B cell (primary cell): ENCODE measurements around the gene PEA15. TPM values are rescaled to one million over a fixed set of nuclear protein-coding genes. Genes with fewer than 3 reads are reported as not detected.

Experiments
- ATAC-seq: fragments of 200-7000 bp; cut with Tn5 transposase; one replicate; pipeline ENCODE4 v1.10.0; 2021; ENCODE audit warnings: low read depth, mild to moderate bottlenecking, moderate number of reproducible peaks, moderate library complexity
- CTCF ChIA-PET: fragments of 350-600 bp; sonication (Branson Sonifier 250); formaldehyde crosslinking; loops from one replicate; lab custom pipeline; 2021; ENCODE audit warnings: antibody characterized with exemption, inconsistent platforms; lab: Charles Lee
- POLR2A ChIA-PET: fragments of 350-600 bp; sonication (Branson Sonifier 250); formaldehyde crosslinking; loops from one replicate; lab custom pipeline; 2021; ENCODE audit warnings: antibody characterized with exemption; lab: Charles Lee
- DNase-seq: peaks from one replicate; pipeline ENCODE4 v3.0.0; 2013
- H2AFZ ChIP-seq: 2 replicates; pipeline ENCODE4 v1.6.1; 2012; ENCODE audit warnings: mild to moderate bottlenecking, low read depth, low read length; ENCODE audit not compliant: insufficient read depth, poor library complexity, severe bottlenecking
- H3K27ac ChIP-seq, 2 donors: 1 replicate in 1 of 2; 2 replicates in 1 of 2; pipeline ENCODE4 v1.5.1; 2012 to 2013; ENCODE audit warnings: low read length in 2 of 2, mild to moderate bottlenecking in 2 of 2, moderate library complexity in 1 of 2
- H3K27me3 ChIP-seq, 4 experiments: fragments of 200-600 bp in 1 of 4; sonication (generic) in 1 of 4; replicated peaks in 1 of 4; 1 replicate in 2 of 4; 2 replicates in 2 of 4; pipeline versions ENCODE4 v1.6.1 to v1.7.0; 2013 to 2016; ENCODE audit warnings: low read length in 3 of 4, mild to moderate bottlenecking in 2 of 4, mixed read lengths in 1 of 4, moderate library complexity in 1 of 4; ENCODE audit not compliant: insufficient read depth in 4 of 4, control insufficient read depth in 3 of 4; ENCODE audit errors: control extremely low read depth in 1 of 4
- H3K36me3 ChIP-seq, 2 experiments: replicated peaks in 1 of 2; 1 replicate in 1 of 2; 2 replicates in 1 of 2; pipeline versions ENCODE4 v1.6.1 to v1.7.1; 2013; ENCODE audit warnings: low read length in 1 of 2; ENCODE audit not compliant: insufficient read depth in 2 of 2, control insufficient read depth in 1 of 2; ENCODE audit errors: control extremely low read depth in 1 of 2, extremely low read depth in 1 of 2
- H3K4me1 ChIP-seq, 2 donors: fragments of 200-600 bp in 1 of 2; sonication (generic) in 1 of 2; 1 replicate in 1 of 2; 2 replicates in 1 of 2; pipeline versions ENCODE4 v1.5.1 to v1.6.1; 2013 to 2017; ENCODE audit warnings: low read length in 2 of 2; ENCODE audit not compliant: control insufficient read depth in 2 of 2, insufficient read depth in 2 of 2
- H3K4me2 ChIP-seq: replicated peaks from 2 replicates; pipeline ENCODE3; 2012; ENCODE audit warnings: mild to moderate bottlenecking, low read depth, low read length; ENCODE audit not compliant: poor library complexity, severe bottlenecking
- H3K4me3 ChIP-seq, 5 experiments: fragments of 200-600 bp in 1 of 5; sonication (generic) in 1 of 5; 1 replicate in 3 of 5; 2 replicates in 2 of 5; pipeline versions ENCODE4 v1.5.1 to v1.7.0; 2011 to 2016; ENCODE audit warnings: low read length in 4 of 5, mild to moderate bottlenecking in 4 of 5, low read depth in 2 of 5, control low read depth in 1 of 5, moderate library complexity in 1 of 5; ENCODE audit not compliant: insufficient read depth in 1 of 5; ENCODE audit errors: control extremely low read depth in 1 of 5, extremely low read depth in 1 of 5
- H3K79me2 ChIP-seq: fragments of 200-600 bp; sonication (generic); one replicate; pipeline ENCODE4 v1.6.0; 2016; ENCODE audit warnings: low read length; ENCODE audit not compliant: control insufficient read depth, insufficient read depth
- H3K9ac ChIP-seq: fragments of 200-600 bp; sonication (generic); 2 replicates; pipeline ENCODE4 v1.6.1; 2017; ENCODE audit warnings: mild to moderate bottlenecking, low read length, moderate library complexity
- H3K9me3 ChIP-seq, 3 donors: one replicate each; pipeline versions ENCODE4 v1.6.1 to v1.7.1; 2013; ENCODE audit warnings: low read length in 2 of 3; ENCODE audit not compliant: control insufficient read depth in 2 of 3, insufficient read depth in 1 of 3; ENCODE audit errors: control extremely low read depth in 1 of 3
- H4K20me1 ChIP-seq: 2 replicates; pipeline ENCODE4 v1.6.0; 2012; ENCODE audit warnings: mild to moderate bottlenecking, low read length; ENCODE audit not compliant: insufficient read depth, control insufficient read depth, poor library complexity, severe bottlenecking
- H3K27ac Mint-ChIP-seq: one replicate; pipeline ENCODE4 v1.8.0; 2021; ENCODE audit warnings: mixed read lengths
- H3K27me3 Mint-ChIP-seq: one replicate; pipeline ENCODE4 v1.8.0; 2021; ENCODE audit warnings: mixed read lengths
- H3K4me1 Mint-ChIP-seq: one replicate; pipeline ENCODE4 v1.8.0; 2021; ENCODE audit warnings: mixed read lengths
- H3K4me3 Mint-ChIP-seq: one replicate; pipeline ENCODE4 v1.8.0; 2021; ENCODE audit warnings: mixed read lengths
- H3K9me3 Mint-ChIP-seq: one replicate; pipeline ENCODE4 v1.8.0; 2022; ENCODE audit warnings: mixed read lengths; ENCODE audit not compliant: insufficient read depth
- EZH2 ChIP-seq: IDR thresholded peaks from 2 replicates; pipeline ENCODE4 v1.6.1; 2012; ENCODE audit warnings: borderline replicate concordance, low read depth, mild to moderate bottlenecking, moderate library complexity, low read length; ENCODE audit not compliant: insufficient read depth, poor library complexity, severe bottlenecking
- WGBS: methylation state at CpG from one replicate; pipeline ENCODE4 v1.1.5; 2013; ENCODE audit warnings: missing lambda C conversion rate; ENCODE audit not compliant: insufficient coverage; 5-methylcytosine and 5-hydroxymethylcytosine counted together
- intact Hi-C: fragments of 100-400 bp; cut with micrococcal nuclease; formaldehyde crosslinking; loops from one replicate; pipeline ENCODE4 v1.10.0; 2022
- polyA plus RNA-seq: library from polyadenylated mRNA; depleted of rRNA; stranded (reverse); fragments of >200 nt; gene quantifications from 2 replicates; pipeline ENCODE4 v1.2.3, GENCODE V29; 2012
- total RNA-seq, 2 donors: library from RNA; stranded (reverse); fragments of 120-200 nt in 1 of 2; gene quantifications; 1 replicate in 1 of 2; 2 replicates in 1 of 2; pipeline versions ENCODE4 v1.2.3 to v1.2.4, GENCODE V29; 2013 to 2022
- TF ChIP-seq, protein P1 (sequence below): fragments of 200-600 bp; IDR thresholded peaks from one replicate; pipeline ENCODE4 v1.8.0; 2022; ENCODE audit warnings: antibody characterized with exemption, mild to moderate bottlenecking

The PEA15 gene
- total and polyA plus RNA-seq, 2 donors (not counting 1 experiment from before 2014, with no cell fraction given), result 81.7 to 91.4 TPM

DNA sequence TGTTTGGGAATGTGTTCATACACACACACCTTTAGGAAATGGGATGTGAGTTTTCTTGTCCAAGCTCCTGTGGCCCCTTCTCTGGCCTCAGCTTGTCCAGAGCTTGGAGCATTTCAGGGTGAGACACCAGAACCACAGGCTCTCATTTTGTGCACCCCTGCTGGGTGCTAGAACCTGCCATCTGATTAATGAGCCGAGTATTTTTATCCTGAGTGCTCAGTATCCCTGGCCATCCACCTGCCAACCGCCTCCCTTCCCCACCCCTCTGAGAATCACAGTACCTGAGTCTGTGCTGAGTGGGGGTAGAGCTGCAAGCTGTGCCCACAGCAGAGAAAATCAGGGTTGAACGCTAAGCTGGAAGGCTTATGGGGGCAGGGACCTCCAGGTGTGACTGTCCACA is 13.4 kb upstream of the PEA15 start:
- TF ChIP-seq, protein P1, sequence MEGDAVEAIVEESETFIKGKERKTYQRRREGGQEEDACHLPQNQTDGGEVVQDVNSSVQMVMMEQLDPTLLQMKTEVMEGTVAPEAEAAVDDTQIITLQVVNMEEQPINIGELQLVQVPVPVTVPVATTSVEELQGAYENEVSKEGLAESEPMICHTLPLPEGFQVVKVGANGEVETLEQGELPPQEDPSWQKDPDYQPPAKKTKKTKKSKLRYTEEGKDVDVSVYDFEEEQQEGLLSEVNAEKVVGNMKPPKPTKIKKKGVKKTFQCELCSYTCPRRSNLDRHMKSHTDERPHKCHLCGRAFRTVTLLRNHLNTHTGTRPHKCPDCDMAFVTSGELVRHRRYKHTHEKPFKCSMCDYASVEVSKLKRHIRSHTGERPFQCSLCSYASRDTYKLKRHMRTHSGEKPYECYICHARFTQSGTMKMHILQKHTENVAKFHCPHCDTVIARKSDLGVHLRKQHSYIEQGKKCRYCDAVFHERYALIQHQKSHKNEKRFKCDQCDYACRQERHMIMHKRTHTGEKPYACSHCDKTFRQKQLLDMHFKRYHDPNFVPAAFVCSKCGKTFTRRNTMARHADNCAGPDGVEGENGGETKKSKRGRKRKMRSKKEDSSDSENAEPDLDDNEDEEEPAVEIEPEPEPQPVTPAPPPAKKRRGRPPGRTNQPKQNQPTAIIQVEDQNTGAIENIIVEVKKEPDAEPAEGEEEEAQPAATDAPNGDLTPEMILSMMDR, result no peak
- no peak for TF ChIP-seq EZH2
- Histone ChIP-seq H3K79me2 (no peaks in the 10 kb centered on the region), H3K4me1 (peaks cover 9 to 22% of the 10 kb centered on the region in 2 donors), H3K36me3 (no peaks in the 10 kb centered on the region), H3K4me3 (no peak overlapping the region), H3K9ac (no peak overlapping the region), H2AFZ (no peak overlapping the region), H4K20me1 (no peaks in the 10 kb centered on the region), H3K27ac (no peak overlapping the region), H3K4me2 (no peak overlapping the region), H3K27me3 (no peaks in the 10 kb centered on the region), H3K9me3 (no peaks in the 10 kb centered on the region)
- WGBS, result 90% methylated on average over 2 of the region's 3 CpGs
- Mint-ChIP-seq H3K4me1 (no peaks in the 10 kb centered on the region), H3K27ac (no peak overlapping the region), H3K9me3 (no peaks in the 10 kb centered on the region), H3K4me3 (no peak overlapping the region), H3K27me3 (peaks cover 3% of the 10 kb centered on the region)
- ChIA-PET POLR2A (interaction anchor here (1.2 kb wide), 1 partner anchor 29 kb away, joined by 3 read pairs; no protein-coding TSS in a partner anchor), CTCF (interaction anchor here (0.5 to 7.6 kb wide), 17 partner anchors 13 to 237 kb away, joined by 3 to 160 read pairs (median 6); partner anchors contain the start of gene PEA15)
- no peak for ATAC-seq
- intact Hi-C loops, result no loop called here
- no peak for DNase-seq

DNA sequence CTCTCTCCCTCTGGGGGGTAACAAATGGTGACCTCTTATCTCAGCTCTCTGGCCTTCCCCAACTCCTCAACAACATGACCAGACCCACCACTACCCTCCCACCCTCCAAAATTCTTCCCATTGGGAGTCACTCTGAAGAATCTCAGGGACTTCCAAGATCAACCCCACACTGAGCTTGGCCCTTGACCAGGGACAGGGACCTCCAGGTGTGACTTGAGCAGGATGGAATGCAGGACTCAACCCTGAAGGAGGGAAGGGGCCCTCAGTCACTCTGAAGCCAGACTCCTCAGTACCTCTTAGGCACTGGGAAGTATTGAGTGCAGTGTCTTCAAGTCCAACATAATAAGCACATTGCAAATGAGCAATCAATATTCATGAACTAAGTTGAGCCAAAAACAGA is 12.9 kb upstream of the PEA15 start:
- POLR2A ChIA-PET, result interaction anchor here (1.2 kb wide), 2 partner anchors 28 to 92 kb away, joined by 3 read pairs; no protein-coding TSS in a partner anchor
- CTCF ChIA-PET, result interaction anchor here (0.5 to 7.6 kb wide), 16 partner anchors 13 to 236 kb away, joined by 3 to 160 read pairs (median 9); partner anchors contain the start of gene PEA15
- H3K4me3 Mint-ChIP-seq, result no peak overlapping the region
- intact Hi-C loops, result no loop called here
- Histone ChIP-seq H3K79me2 (no peaks in the 10 kb centered on the region), H2AFZ (no peak overlapping the region), H3K27me3 (no peaks in the 10 kb centered on the region), H3K27ac (no peak overlapping the region), H3K4me2 (no peak overlapping the region), H3K4me1 (peaks cover 9 to 22% of the 10 kb centered on the region in 2 donors), H3K9me3 (no peaks in the 10 kb centered on the region), H3K9ac (no peak overlapping the region), H3K36me3 (no peaks in the 10 kb centered on the region), H3K4me3 (no peak overlapping the region), H4K20me1 (no peaks in the 10 kb centered on the region)
- H3K27me3 Mint-ChIP-seq, result peaks cover 3% of the 10 kb centered on the region
- H3K27ac Mint-ChIP-seq, result no peak overlapping the region
- H3K9me3 Mint-ChIP-seq, result no peaks in the 10 kb centered on the region
- H3K4me1 Mint-ChIP-seq, result peaks cover 3% of the 10 kb centered on the region
- no peak for TF ChIP-seq EZH2
- TF ChIP-seq, protein P1, result no peak
- DNase-seq, result no peak
- no peak for ATAC-seq
